PFSK-1 (cell line): Measurements from ENCODE around the gene NECTIN4.

Experiments
- FOXP2 ChIP-seq: optimal IDR thresholded peaks from 2 replicates; pipeline ENCODE3; 2011; ENCODE audit warnings: borderline replicate concordance, control low read depth, inconsistent platforms; ENCODE audit not compliant: insufficient read depth; ENCODE audit errors: extremely low read length, extremely low read depth
- POLR2AphosphoS5 ChIP-seq: IDR thresholded peaks from 2 replicates; pipeline ENCODE4 v1.6.1; 2012; ENCODE audit warnings: low read depth, mild to moderate bottlenecking, control low read depth, low read length, moderate library complexity
- SIN3A ChIP-seq: IDR thresholded peaks from 2 replicates; pipeline ENCODE4 v1.6.1; 2012; ENCODE audit warnings: mild to moderate bottlenecking, low read length, moderate library complexity, borderline replicate concordance; ENCODE audit not compliant: insufficient read depth
- TAF1 ChIP-seq: IDR thresholded peaks from 2 replicates; pipeline ENCODE4 v1.6.1; 2012; ENCODE audit warnings: low read length, control low read depth, borderline replicate concordance; ENCODE audit not compliant: insufficient read depth
- TF ChIP-seq, protein P1 (sequence below), 2 experiments: IDR thresholded peaks; 2 replicates each; pipeline versions ENCODE4 v1.6.1 to v1.8.0; 2011 to 2012; ENCODE audit warnings: low read depth in 2 of 2, low read length in 2 of 2, control low read depth in 1 of 2, inconsistent platforms in 1 of 2, mild to moderate bottlenecking in 1 of 2, moderate library complexity in 1 of 2; ENCODE audit not compliant: insufficient read depth in 1 of 2

DNA sequence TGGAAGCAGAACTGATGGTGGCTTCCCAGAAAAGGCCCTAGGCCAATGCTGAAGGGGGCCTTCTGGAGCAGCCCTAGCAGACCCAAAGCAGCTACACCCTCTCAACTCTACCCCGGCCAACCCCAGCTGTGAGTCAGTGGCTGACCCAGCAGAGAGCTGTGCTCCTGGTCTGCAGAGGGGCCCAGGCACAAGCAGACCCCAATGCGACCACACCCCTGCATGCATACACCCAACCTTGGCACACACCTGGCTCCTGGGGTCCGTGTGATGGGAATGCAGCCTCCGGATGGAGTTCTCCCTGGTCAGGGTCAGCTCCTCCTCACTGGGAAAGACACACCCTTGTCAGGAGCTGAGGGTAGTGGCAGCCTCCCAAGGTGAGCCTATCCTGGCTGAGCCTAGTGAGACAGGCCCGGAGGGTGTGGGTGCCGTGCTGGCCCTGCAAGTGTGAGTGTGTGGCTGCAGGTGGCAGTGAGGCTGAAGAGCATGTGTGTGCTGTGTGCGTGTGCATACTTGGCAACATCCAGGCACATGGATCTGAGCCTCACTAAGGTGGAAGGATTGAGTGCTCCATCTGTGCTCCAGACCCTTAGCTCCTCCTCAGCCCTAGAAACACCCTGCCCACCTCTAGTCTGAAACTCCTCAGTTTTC lies 15.8 kb downstream of the NECTIN4 start:
- no peak for TF ChIP-seq POLR2AphosphoS5
- TF ChIP-seq TAF1 = no peak
- TF ChIP-seq, protein P1, sequence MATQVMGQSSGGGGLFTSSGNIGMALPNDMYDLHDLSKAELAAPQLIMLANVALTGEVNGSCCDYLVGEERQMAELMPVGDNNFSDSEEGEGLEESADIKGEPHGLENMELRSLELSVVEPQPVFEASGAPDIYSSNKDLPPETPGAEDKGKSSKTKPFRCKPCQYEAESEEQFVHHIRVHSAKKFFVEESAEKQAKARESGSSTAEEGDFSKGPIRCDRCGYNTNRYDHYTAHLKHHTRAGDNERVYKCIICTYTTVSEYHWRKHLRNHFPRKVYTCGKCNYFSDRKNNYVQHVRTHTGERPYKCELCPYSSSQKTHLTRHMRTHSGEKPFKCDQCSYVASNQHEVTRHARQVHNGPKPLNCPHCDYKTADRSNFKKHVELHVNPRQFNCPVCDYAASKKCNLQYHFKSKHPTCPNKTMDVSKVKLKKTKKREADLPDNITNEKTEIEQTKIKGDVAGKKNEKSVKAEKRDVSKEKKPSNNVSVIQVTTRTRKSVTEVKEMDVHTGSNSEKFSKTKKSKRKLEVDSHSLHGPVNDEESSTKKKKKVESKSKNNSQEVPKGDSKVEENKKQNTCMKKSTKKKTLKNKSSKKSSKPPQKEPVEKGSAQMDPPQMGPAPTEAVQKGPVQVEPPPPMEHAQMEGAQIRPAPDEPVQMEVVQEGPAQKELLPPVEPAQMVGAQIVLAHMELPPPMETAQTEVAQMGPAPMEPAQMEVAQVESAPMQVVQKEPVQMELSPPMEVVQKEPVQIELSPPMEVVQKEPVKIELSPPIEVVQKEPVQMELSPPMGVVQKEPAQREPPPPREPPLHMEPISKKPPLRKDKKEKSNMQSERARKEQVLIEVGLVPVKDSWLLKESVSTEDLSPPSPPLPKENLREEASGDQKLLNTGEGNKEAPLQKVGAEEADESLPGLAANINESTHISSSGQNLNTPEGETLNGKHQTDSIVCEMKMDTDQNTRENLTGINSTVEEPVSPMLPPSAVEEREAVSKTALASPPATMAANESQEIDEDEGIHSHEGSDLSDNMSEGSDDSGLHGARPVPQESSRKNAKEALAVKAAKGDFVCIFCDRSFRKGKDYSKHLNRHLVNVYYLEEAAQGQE (IDR thresholded peaks at IDR 0.05; ENCODE audit: insufficient read depth in 1 of 2, low read depth in 2 of 2, low read length in 2 of 2) = no peak
- TF ChIP-seq FOXP2 = no peak
- no peak for TF ChIP-seq SIN3A
